ENCODE measurements around the gene ELK1. TPM values are rescaled to one million over a fixed set of nuclear protein-coding genes. Genes with fewer than 3 reads are reported as not detected.
A peak's percentile ranks its signal among the peaks of the same experiment; 100 is the strongest.
"Not testable (repeated sequence)": the region's sequence is repeated elsewhere in the genome, so short reads cannot be mapped to it uniquely, and the experiment has no call there.

ELK1 gene
- total RNA-seq = 10 to 100 TPM in 1 of 2 donors, 1 to 10 TPM in 1; 9.7 to 23.1 TPM
- polyA plus RNA-seq (ENCODE audit: insufficient read length in 2 of 2) = 10 to 100 TPM; 30.8 to 32.8 TPM
- long read RNA-seq, donor 1, partial matches to known transcripts = 0 of 4 reads
- long read RNA-seq, donor 1, other reads (novel, unspliced or antisense) = 0 of 4 reads
- long read RNA-seq, donor 2, partial matches to known transcripts = 13 of 15 reads
- long read RNA-seq, donor 2, other reads (novel, unspliced or antisense) = 0 of 15 reads
- long read RNA-seq, donor 3 = 0 reads
- long read RNA-seq, donor 4, partial matches to known transcripts = 6 of 11 reads
- long read RNA-seq, donor 4, other reads (novel, unspliced or antisense) = 0 of 11 reads

GRCh38 chrX:47650164-47651042 lies at the start of gene ELK1:
Gene ELK1, minus strand, starts transcription at chrX:47650563. Its CDS starts 9,122 bp downstream, at chrX:47641441.
- 38% methylated on average over 58 of the region's 65 CpGs for WGBS (ENCODE audit: insufficient coverage)
- peak within 1 kb of the TSS; percentile 87 for H3K27ac ChIP-seq (ENCODE audit: low read depth, low read length)
- no peaks in the 10 kb centered on the region for H3K36me3 ChIP-seq (ENCODE audit: control insufficient read depth, insufficient read depth, low read length)
- no peaks in the 10 kb centered on the region for H3K27me3 ChIP-seq (ENCODE audit: control insufficient read depth, insufficient read depth, low read length)
- H3K4me3 ChIP-seq (ENCODE audit: low read depth, low read length) = peak within 1 kb of the TSS; percentile 81
- H3K9me3 ChIP-seq (ENCODE audit: control insufficient read depth, insufficient read depth, low read length) = no peaks in the 10 kb centered on the region
- peak; percentile 75 to 99 (median 89) for DNase-seq (ENCODE audit: low read depth in 4 of 6, low spot score in 6 of 6)
- peaks cover 13% of the 10 kb centered on the region for H3K4me1 ChIP-seq (ENCODE audit: control insufficient read depth, insufficient read depth, low read length)

- Histone ChIP-seq H3K9me3 (ENCODE audit: control insufficient read depth, insufficient read depth, low read length) (peaks cover 2% of the 10 kb centered on the region), H3K36me3 (ENCODE audit: control insufficient read depth, insufficient read depth, low read length) (no peaks in the 10 kb centered on the region), H3K4me1 (ENCODE audit: control insufficient read depth, insufficient read depth, low read length) (no peaks in the 10 kb centered on the region), H3K4me3 (ENCODE audit: low read depth, low read length) (no peak overlapping the region), H3K27ac (ENCODE audit: low read depth, low read length) (no peak overlapping the region), H3K27me3 (ENCODE audit: control insufficient read depth, insufficient read depth, low read length) (no peaks in the 10 kb centered on the region)
- no CpG with 5 or more reads among the region's 1 CpG for WGBS (ENCODE audit: insufficient coverage)
- DNase-seq (ENCODE audit: low read depth in 4 of 6, low spot score in 6 of 6) = no peak
Measured at GRCh38 chrX:47697181-47697580, 46.8 kb upstream of the ELK1 start.

- DNase-seq (ENCODE audit: low read depth in 4 of 6, low spot score in 6 of 6) = no peak
- no peaks in the 10 kb centered on the region for H3K4me1 ChIP-seq (ENCODE audit: control insufficient read depth, insufficient read depth, low read length)
- H3K36me3 ChIP-seq (ENCODE audit: control insufficient read depth, insufficient read depth, low read length) = no peaks in the 10 kb centered on the region
- H3K27ac ChIP-seq (ENCODE audit: low read depth, low read length) = no peak overlapping the region
- H3K9me3 ChIP-seq (ENCODE audit: control insufficient read depth, insufficient read depth, low read length) = no peaks in the 10 kb centered on the region
- WGBS (ENCODE audit: insufficient coverage) = 72% methylated on average over 2 of the region's 2 CpGs
- H3K27me3 ChIP-seq (ENCODE audit: control insufficient read depth, insufficient read depth, low read length) = no peaks in the 10 kb centered on the region
- no peak overlapping the region for H3K4me3 ChIP-seq (ENCODE audit: low read depth, low read length)
Measured at GRCh38 chrX:47690175-47690574, 39.8 kb upstream of the ELK1 start.

GRCh38 chrX:47687263-47687662 lies 36.9 kb upstream of the ELK1 start:
- no peak overlapping the region for H3K27ac ChIP-seq (ENCODE audit: low read depth, low read length)
- H3K36me3 ChIP-seq (ENCODE audit: control insufficient read depth, insufficient read depth, low read length) = no peaks in the 10 kb centered on the region
- H3K9me3 ChIP-seq (ENCODE audit: control insufficient read depth, insufficient read depth, low read length) = no peaks in the 10 kb centered on the region
- DNase-seq (ENCODE audit: low read depth in 4 of 6, low spot score in 6 of 6) = peak in 1 of 6 donors; percentile 32
- no peaks in the 10 kb centered on the region for H3K4me1 ChIP-seq (ENCODE audit: control insufficient read depth, insufficient read depth, low read length)
- H3K4me3 ChIP-seq (ENCODE audit: low read depth, low read length) = no peak overlapping the region
- no peaks in the 10 kb centered on the region for H3K27me3 ChIP-seq (ENCODE audit: control insufficient read depth, insufficient read depth, low read length)
- 34% methylated on average over 4 of the region's 6 CpGs for WGBS (ENCODE audit: insufficient coverage)

- no peak overlapping the region for H3K27ac ChIP-seq (ENCODE audit: low read depth, low read length)
- no peak overlapping the region for H3K4me3 ChIP-seq (ENCODE audit: low read depth, low read length)
- H3K27me3 ChIP-seq (ENCODE audit: control insufficient read depth, insufficient read depth, low read length) = no peaks in the 10 kb centered on the region
- no peaks in the 10 kb centered on the region for H3K4me1 ChIP-seq (ENCODE audit: control insufficient read depth, insufficient read depth, low read length)
- DNase-seq (ENCODE audit: low read depth in 4 of 6, low spot score in 6 of 6) = no peak
- no peaks in the 10 kb centered on the region for H3K9me3 ChIP-seq (ENCODE audit: control insufficient read depth, insufficient read depth, low read length)
- WGBS (ENCODE audit: insufficient coverage) = no CpG with 5 or more reads among the region's 3 CpGs
- H3K36me3 ChIP-seq (ENCODE audit: control insufficient read depth, insufficient read depth, low read length) = no peaks in the 10 kb centered on the region
Measured at GRCh38 chrX:47683829-47684205, 33.5 kb upstream of the ELK1 start.

- no peak for DNase-seq (ENCODE audit: low read depth in 4 of 6, low spot score in 6 of 6)
- no peaks in the 10 kb centered on the region for H3K36me3 ChIP-seq (ENCODE audit: control insufficient read depth, insufficient read depth, low read length)
- no peak overlapping the region for H3K27ac ChIP-seq (ENCODE audit: low read depth, low read length)
- H3K4me1 ChIP-seq (ENCODE audit: control insufficient read depth, insufficient read depth, low read length) = no peaks in the 10 kb centered on the region
- no peaks in the 10 kb centered on the region for H3K9me3 ChIP-seq (ENCODE audit: control insufficient read depth, insufficient read depth, low read length)
- 76% methylated on average over 13 of the region's 14 CpGs for WGBS (ENCODE audit: insufficient coverage)
- H3K27me3 ChIP-seq (ENCODE audit: control insufficient read depth, insufficient read depth, low read length) = no peaks in the 10 kb centered on the region
- no peak overlapping the region for H3K4me3 ChIP-seq (ENCODE audit: low read depth, low read length)
Measured at GRCh38 chrX:47683184-47683828, 32.9 kb upstream of the ELK1 start.

GRCh38 chrX:47675959-47676859 lies 25.8 kb upstream of the ELK1 start:
- not testable (repeated sequence) for H3K9me3 ChIP-seq (ENCODE audit: control insufficient read depth, insufficient read depth, low read length); H3K27me3 ChIP-seq (ENCODE audit: control insufficient read depth, insufficient read depth, low read length); H3K36me3 ChIP-seq (ENCODE audit: control insufficient read depth, insufficient read depth, low read length); H3K4me1 ChIP-seq (ENCODE audit: control insufficient read depth, insufficient read depth, low read length); H3K27ac ChIP-seq (ENCODE audit: low read depth, low read length); DNase-seq (ENCODE audit: low read depth in 4 of 6, low spot score in 6 of 6); H3K4me3 ChIP-seq (ENCODE audit: low read depth, low read length)
- no CpG with 5 or more reads among the region's 7 CpGs for WGBS (ENCODE audit: insufficient coverage)

- WGBS (ENCODE audit: insufficient coverage) = 76% methylated on average over 3 of the region's 5 CpGs
- DNase-seq (ENCODE audit: low read depth in 4 of 6, low spot score in 6 of 6) = no peak
- H3K27ac ChIP-seq (ENCODE audit: low read depth, low read length) = no peak overlapping the region
- H3K9me3 ChIP-seq (ENCODE audit: control insufficient read depth, insufficient read depth, low read length) = no peaks in the 10 kb centered on the region
- no peaks in the 10 kb centered on the region for H3K4me1 ChIP-seq (ENCODE audit: control insufficient read depth, insufficient read depth, low read length)
- no peak overlapping the region for H3K4me3 ChIP-seq (ENCODE audit: low read depth, low read length)
- H3K36me3 ChIP-seq (ENCODE audit: control insufficient read depth, insufficient read depth, low read length) = no peaks in the 10 kb centered on the region
- H3K27me3 ChIP-seq (ENCODE audit: control insufficient read depth, insufficient read depth, low read length) = no peaks in the 10 kb centered on the region
Measured at GRCh38 chrX:47674776-47675175, 24.4 kb upstream of the ELK1 start.

GRCh38 chrX:47665797-47666196 lies 15.4 kb upstream of the ELK1 start:
- H3K4me1 ChIP-seq (ENCODE audit: control insufficient read depth, insufficient read depth, low read length); H3K27ac ChIP-seq (ENCODE audit: low read depth, low read length); H3K9me3 ChIP-seq (ENCODE audit: control insufficient read depth, insufficient read depth, low read length); H3K4me3 ChIP-seq (ENCODE audit: low read depth, low read length); H3K27me3 ChIP-seq (ENCODE audit: control insufficient read depth, insufficient read depth, low read length); DNase-seq (ENCODE audit: low read depth in 4 of 6, low spot score in 6 of 6); H3K36me3 ChIP-seq (ENCODE audit: control insufficient read depth, insufficient read depth, low read length): not testable (repeated sequence)
- 87% methylated on average over 2 of the region's 4 CpGs for WGBS (ENCODE audit: insufficient coverage)
